DOHH2 (cell line): ENCODE results near the gene CISD3.

ENCODE experiments used
- CTCF ChIP-seq: fragments of 200-600 bp; sonication (generic); IDR thresholded peaks from one replicate; pipeline ENCODE4 v1.5.1; 2014; ENCODE audit warnings: antibody characterized with exemption, mild to moderate bottlenecking, low read depth, low read length; ENCODE audit not compliant: poor library complexity, severe bottlenecking
- EZH2phosphoT487 ChIP-seq: fragments of 200-600 bp; sonication (generic); IDR thresholded peaks from 2 replicates; pipeline ENCODE4 v1.6.1; 2017; ENCODE audit warnings: borderline replicate concordance, mild to moderate bottlenecking, antibody characterized with exemption, low read length, moderate library complexity, mixed read lengths

GRCh38 chr17:38738686-38739085 is 8.5 kb downstream of the CISD3 start:
- no peak for TF ChIP-seq CTCF
- no peak for TF ChIP-seq EZH2phosphoT487
